ENCODE measurements around the gene DPH7.

GRCh38 chr9:137511758-137512463 is 66.8 kb downstream of the DPH7 start:
- TF ChIP-seq CTCF (IDR thresholded peaks at IDR 0.05; ENCODE audit: low read depth, low read length, missing input control) (no peak), YY1 (IDR thresholded peaks at IDR 0.05) (no peak)

Measured in liver (tissue), 2 donors.